GM10266 (cell line): Measurements from ENCODE around the gene SDK1.
"Not testable (repeated sequence)": the region's sequence is repeated elsewhere in the genome, so short reads cannot be mapped to it uniquely, and the experiment has no call there.

Source experiments
- DNase-seq: peaks from one replicate; pipeline ENCODE4 v3.0.0; 2012; ENCODE audit errors: extremely low spot score
- TF ChIP-seq, protein P1 (sequence below): IDR thresholded peaks from 2 replicates; pipeline ENCODE4 v1.5.1; 2012; ENCODE audit warnings: mild to moderate bottlenecking, low read depth; ENCODE audit not compliant: control insufficient read depth, insufficient read depth; ENCODE audit errors: missing control alignments

Gene SDK1

DNA sequence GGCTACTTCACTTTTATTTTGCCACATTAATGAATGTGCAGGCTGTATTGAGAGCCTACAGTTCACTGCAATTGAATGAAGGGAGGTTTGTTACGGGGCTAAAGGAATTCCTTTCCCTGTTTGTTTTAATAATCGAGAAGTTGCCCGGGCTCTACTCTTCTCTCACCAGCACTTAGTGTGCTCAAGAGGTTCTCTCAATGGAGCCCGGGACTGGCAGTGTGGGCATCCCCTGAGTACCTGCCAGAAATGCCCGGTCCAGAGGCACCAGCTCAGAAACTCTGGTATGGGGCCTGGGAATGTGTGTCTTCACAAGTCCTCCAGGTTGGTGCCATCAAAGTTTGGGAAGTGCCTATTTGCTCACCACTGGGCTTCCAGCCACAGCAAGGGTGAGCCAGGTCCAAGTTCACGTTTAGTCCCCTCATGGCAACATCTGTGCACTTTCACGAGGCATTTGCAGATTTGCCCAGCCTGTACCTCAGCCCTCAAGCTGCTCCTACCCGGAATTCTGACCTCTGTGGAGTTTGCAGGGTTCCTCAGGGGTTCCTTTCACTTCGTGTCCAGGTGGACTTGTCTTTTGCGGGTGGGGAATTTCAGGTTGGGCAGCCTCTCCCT lies 622.4 kb downstream of the SDK1 start:
- DNase-seq: no peak
- TF ChIP-seq, protein P1, sequence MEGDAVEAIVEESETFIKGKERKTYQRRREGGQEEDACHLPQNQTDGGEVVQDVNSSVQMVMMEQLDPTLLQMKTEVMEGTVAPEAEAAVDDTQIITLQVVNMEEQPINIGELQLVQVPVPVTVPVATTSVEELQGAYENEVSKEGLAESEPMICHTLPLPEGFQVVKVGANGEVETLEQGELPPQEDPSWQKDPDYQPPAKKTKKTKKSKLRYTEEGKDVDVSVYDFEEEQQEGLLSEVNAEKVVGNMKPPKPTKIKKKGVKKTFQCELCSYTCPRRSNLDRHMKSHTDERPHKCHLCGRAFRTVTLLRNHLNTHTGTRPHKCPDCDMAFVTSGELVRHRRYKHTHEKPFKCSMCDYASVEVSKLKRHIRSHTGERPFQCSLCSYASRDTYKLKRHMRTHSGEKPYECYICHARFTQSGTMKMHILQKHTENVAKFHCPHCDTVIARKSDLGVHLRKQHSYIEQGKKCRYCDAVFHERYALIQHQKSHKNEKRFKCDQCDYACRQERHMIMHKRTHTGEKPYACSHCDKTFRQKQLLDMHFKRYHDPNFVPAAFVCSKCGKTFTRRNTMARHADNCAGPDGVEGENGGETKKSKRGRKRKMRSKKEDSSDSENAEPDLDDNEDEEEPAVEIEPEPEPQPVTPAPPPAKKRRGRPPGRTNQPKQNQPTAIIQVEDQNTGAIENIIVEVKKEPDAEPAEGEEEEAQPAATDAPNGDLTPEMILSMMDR: no peak

DNA sequence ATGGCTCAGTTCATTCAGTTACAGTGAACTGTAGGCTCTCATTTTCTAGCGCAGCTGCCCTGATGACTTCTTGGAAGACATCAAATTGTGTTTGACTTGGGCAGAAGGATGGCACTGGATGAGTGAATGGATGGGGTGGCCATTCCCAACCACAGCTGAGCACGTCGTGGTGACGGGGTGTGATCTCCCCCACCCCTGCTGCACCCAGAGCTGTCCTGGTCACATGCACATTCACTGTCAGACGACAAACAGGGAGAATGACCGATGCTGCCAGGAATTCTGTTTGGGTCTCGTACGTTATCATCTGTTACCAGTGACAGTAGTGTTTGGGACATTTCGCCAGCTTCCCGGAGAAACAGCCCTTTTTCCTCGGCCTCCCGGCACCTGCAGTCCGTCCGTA lies 623.2 kb downstream of the SDK1 start:
- TF ChIP-seq, protein P1: no peak
- DNase-seq: no peak

DNA sequence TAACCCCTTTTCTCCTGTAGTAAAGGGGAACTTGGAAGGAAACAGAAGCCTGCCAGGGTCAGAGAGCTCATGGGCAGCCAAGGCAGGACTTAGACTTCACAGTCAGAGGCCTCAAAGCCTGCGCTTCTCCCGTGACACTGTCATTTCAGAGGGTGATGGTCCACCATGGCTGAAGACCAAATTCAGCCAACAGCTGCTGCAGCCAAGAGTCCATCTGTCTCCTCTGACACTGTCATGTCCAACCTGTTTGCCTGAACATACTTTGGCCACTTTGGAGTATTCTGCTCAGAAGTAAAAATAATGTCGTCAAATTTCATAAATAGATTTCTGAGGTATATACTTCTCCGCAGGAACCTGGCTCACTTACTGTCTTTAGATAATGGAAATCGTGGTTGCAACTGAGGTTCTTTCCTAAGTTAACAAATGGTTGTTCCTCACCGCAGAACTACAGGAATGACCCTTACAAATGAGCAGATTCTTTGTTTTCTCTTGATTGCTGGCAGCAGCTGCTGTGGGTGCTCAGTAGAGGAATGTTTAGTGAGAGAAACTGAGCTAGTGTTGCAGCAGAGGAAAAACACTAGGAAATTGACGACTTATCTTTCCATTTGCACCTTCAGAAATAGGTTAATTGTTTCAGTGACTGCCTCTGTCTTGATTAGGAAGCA lies 626.5 kb downstream of the SDK1 start:
- TF ChIP-seq, protein P1: no peak
- no peak for DNase-seq

DNA sequence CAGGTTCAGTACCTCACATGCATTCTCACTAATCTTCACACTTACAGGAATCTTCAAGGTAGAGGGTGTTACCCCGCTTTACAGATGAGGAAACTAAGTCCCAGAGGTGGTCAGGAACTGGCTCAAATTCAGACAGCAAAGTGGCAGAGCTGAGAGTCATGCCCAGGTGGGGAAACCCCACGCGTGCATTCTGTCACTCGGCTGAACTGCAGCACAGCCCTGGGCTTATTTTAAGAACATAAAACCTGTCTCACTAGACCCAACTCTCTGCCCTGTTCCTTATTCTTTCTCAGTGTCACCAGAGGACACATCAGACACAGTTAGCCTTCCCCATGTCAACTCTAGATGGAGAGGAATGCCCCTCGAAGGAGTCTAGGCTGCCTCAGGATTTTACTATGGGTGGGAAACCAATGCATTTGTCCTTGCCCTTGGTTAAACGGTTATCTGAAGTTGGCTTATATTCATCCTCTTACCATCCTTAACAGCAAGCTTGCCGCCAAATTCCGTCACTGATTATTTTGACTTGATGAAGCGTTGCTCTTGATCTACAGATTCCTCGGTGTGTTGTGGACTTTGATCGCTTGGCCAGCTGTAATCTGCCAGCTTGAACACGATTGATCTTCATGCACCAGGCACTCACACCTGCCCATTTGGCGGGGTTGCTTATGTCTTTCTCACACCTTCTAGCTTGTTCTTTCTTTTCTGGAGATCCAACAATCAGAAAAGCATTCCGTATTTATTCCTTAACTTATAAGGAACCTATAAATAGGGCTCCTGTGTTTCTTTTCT lies 627.9 kb downstream of the SDK1 start:
- DNase-seq: no peak
- TF ChIP-seq, protein P1: no peak

DNA sequence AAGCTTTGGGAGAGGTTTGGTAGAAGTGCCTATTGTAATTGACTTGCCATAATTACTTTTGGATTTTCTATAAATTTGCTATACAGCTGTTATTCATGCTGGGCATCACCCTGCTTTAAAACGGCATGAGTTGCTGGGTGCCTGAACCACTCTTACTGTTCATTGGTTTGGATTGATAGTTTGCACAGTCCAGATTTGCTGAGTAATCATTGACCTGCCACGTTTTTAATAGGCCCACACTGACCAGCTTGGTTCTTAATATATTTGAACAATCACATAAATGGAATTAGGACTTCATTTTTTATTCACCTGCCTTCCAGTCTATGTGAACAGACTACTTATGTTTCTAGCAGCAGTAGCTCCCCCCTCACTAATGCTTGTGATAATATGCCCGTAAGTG lies 630.8 kb downstream of the SDK1 start:
- DNase-seq: no peak
- TF ChIP-seq, protein P1: no peak

DNA sequence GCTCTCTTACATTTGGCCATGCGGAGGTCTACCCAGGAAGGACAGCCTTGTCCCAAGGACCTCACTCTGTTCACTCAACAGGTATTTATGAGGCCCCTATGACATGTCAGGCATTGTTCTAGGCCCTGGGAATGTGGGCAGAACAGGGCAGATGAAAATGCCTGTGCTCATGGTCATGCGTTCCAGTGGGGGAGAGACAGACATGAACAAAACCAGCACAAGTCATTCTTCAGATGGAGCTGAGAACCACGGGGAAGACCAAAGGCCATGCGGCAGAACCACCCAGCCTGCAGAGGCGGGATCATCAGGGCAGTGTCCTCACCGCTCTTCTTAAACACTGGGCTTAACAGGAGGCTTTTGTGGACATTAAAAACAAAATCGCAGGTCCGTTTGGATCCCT lies 636.1 kb downstream of the SDK1 start:
- TF ChIP-seq, protein P1: no peak
- DNase-seq: no peak

DNA sequence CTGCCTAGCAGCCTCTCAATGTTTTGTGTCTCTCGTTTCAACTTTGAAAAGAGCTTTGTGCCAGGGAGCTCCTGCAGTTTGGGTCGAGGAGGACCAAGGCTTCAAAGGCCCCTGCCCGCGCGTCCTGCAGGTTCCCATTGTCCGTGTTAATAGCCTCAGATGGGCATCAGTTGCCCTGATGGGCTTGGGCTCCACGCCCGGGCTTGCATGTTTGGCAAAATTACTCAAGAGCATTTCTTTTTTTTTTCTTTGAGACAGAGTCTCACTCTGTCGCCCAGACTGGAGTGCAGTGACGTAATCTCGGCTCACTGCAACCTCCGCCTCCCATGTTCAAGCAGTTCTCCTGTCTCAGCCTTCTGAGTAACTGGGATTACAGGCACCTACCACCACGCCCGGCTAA lies 636.6 kb downstream of the SDK1 start:
- no peak for DNase-seq
- TF ChIP-seq, protein P1: no peak

DNA sequence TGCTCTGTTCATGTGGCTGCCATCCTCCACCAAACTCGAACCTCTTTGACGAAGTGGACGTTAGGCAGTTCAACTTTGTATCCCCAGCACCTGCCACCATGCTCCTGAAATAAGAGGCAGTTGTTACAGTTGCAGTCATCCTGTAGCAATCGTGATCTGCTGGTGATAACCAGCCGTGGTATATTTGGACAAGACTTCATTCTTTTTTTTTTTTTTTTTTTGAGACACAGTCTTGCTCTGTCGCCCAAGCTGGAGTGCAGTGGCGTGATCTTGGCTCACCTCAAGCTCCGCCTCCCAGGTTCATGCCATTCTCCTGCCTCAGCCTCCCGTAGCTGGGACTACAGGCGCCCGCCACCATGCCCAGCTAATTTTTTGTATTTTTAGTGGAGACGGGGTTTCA lies 640.7 kb downstream of the SDK1 start:
- not testable (repeated sequence) for DNase-seq
